HG03066 (cell line): ENCODE data around the gene CEP19.
A peak's percentile ranks its signal among the peaks of the same experiment; 100 is the strongest.
"Not testable (repeated sequence)": the region's sequence is repeated elsewhere in the genome, so short reads cannot be mapped to it uniquely, and the experiment has no call there.

Experiments used
- ATAC-seq: cut with Tn5 transposase; IDR thresholded peaks from one replicate; pipeline ENCODE4 v1.9.1; 2021; ENCODE audit warnings: low read depth; ENCODE audit not compliant: unreplicated experiment

CEP19 gene, protein sequence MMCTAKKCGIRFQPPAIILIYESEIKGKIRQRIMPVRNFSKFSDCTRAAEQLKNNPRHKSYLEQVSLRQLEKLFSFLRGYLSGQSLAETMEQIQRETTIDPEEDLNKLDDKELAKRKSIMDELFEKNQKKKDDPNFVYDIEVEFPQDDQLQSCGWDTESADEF

DNA sequence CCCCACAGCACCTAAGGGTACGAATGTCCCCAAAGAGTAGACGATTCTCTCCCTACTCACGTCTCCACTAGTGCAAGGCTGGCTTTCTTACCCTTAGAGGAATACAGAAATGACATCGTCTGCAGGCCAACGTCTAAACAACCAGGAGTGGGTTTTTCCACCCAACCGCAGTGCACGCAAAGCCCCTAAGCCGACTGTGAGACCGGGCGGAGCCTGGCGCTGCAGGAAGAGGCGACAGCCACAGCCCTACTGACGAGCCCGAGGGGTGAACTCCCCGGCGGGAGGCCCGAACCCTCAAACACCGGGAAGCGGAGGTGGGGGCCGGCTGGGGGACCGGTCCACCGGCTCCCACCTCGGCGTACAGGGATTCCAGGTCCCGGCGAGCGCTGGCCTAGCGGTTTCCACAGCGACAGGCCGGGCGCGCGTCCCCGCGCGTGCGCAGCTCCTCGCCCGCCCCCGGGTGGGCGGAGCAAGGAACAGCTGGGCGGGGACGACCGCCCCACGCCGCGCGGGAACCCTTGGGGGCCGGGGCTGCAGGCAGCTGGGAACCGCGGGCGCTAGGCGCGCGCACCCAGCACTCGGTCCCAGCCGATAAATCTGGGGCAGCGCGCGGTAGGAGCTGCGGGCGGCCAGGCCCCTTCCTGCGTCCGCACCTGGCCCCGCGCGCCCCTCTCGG, at the start of gene CEP19, which contains the start of gene PIGX:
TSS of gene CEP19 (minus strand) at position 413 of the 676 bp plus-strand sequence. CDS start 3,593 bp downstream, outside the sequence.
TSS of gene PIGX (plus strand) at position 540 of the 676 bp plus-strand sequence.
- ATAC-seq: peak; percentile 69

DNA sequence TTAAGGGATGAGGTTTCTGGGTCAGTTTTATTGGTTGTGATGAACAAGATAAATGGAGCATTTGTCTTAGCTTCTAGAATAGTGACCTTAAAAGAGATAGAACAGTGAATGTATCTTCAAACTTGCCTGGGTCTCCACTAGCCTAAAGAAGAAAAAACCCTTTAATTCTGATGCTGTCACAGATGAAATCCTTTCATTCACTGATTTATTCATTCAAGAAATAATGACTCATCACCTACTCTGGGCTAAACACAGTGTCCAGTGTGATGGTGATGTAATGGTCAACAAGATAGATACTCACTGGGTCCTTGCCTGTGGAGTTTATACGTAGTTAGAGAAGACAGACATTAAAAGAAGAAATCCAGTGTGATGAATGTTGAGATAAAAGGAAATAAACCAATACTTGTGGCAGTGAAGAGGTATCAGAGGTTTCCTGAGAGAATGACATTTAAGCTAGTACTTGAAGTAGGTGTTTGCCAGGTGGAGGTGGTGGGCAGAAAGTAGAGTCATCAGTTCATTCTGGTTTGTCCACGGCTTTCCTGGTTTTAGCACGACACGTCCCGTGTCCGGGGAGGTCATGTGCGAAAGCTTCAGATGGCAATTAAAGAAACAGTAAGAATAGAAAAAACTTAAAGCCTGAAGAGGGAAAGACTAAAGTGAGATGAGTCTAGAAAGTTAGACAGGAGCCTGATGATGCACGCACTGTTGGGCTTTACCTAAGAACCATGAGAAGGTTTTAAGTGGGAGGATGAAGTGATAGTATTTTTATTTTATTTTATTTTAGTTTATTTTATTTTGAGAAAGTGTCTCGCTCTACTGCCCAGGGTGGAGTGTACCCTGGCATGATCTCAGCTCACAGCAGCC, 46.1 kb upstream of the CEP19 start:
- ATAC-seq: no peak

DNA sequence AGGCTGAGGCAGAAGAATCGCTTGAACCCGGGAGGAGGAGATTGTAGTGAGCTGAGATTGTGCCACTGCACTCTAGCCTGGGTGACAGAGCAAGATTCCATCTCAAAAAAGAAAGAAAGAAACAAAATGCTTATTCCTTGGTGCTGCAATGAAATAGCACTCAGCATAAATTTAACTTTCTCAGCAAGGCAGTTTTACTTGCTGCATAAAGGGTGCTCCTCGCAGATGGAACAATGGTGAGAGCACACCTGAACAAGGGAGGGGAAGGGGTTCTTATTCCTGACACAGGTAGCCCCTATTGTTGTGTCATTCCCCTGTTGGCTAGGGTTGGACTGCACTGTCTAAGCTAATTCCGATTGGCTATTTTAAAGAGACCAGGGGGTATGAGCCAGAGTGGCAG, 44.7 kb upstream of the CEP19 start:
- ATAC-seq: no peak

GRCh38 chr3:196754091-196754981, 42.3 kb upstream of the CEP19 start:
- ATAC-seq: no peak

- no peak for ATAC-seq
Observed at GRCh38 chr3:196753201-196753600, 41.2 kb upstream of the CEP19 start.

GRCh38 chr3:196749125-196749524, 37.1 kb upstream of the CEP19 start:
- ATAC-seq: no peak

DNA sequence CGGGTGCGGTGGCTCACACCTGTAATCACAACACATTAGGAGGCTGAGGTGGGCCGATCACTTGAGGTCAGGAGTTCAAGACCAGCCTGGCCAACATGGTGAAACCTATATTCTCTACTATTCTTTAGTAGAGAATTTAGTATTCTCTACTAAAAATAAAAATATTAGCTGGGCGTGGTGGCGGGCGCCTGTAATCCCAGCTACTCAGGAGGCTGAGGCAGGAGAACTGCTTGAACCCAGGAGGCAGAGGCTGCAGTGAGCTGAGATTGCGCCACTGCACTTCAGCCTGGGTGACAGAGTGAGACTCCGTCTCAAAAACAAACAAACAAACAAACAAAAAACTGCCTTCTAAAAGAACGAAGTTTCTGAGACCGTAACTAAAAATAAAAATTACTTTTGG, 31.5 kb upstream of the CEP19 start:
- ATAC-seq: not testable (repeated sequence)

GRCh38 chr3:196741249-196741889, 29.3 kb upstream of the CEP19 start:
- no peak for ATAC-seq

DNA sequence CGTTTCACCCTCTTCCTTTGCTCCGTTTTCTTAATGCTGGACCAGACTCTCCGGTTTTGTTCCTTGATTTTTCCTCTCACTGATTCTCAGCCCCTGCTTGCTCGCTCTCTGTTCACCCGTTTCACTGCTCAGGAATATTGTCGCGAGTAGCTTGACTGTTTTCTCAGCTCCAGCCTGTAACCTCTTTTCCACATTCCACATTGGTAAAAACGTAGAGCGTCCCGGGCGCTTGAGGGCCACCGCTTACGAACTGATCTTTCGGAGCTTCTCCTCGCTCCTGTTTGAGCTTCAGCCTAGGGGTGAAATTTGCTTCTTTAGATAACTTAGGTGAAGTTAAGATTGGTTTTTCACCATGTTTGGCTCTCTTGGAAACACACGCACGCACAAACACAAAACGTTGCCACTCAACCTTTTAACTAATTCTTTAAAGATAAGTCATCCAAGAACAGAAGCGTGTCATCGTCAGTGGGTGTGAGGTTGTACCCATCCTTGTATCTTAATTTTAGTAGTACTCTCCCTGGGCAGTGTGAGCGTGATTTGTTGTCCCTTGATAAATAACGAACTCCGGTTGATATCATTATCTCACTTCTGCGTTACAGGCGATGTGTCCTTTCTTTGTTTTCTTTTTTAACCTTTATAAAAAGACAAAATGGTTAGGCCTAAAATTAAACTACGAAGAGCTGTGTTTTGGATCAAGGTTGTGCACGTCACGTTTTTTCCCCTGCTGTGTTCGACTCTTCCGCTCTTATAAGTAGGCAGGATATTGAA, 28.6 kb upstream of the CEP19 start:
- ATAC-seq: no peak

GRCh38 chr3:196739671-196740480, 27.8 kb upstream of the CEP19 start, which contains the start of gene PAK2:
Gene PAK2 (plus strand): TSS chr3:196739857. CDS start chr3:196782647, 42,790 bp downstream.
- peak; percentile 84 for ATAC-seq

GRCh38 chr3:196737655-196738054, 25.6 kb upstream of the CEP19 start:
- ATAC-seq: no peak

- no peak for ATAC-seq
Observed at GRCh38 chr3:196736670-196737374, 24.8 kb upstream of the CEP19 start.

- no peak for ATAC-seq
Observed at GRCh38 chr3:196735751-196736150, 23.7 kb upstream of the CEP19 start.

- no peak for ATAC-seq
Observed at GRCh38 chr3:196726788-196727675, 15.0 kb upstream of the CEP19 start.

DNA sequence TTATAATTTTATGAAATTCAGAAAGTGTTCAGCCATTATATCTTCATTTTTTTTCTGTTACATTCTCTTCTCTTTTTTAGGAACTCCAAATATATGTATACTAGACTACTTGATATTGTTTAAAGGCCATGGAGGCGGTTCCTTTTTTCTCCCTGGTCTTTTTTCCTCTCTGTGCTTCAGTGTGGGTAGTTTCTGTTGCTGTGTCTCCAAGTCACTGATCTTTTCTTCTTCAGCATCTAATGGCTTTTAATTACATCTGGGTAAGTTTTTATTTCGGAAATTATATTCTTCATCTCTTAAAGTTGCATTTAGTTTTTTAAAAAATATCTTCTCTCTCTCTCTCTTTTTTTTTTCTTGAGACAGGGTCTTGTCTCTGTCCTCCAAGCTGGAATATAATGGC, 9.0 kb upstream of the CEP19 start:
- ATAC-seq: no peak

- ATAC-seq: not testable (repeated sequence)
Observed at GRCh38 chr3:196717162-196717561, 5.1 kb upstream of the CEP19 start.
